Ishikawa (cell line): ENCODE measurements around the gene SLC25A33.

ENCODE experiments used
- EP300 ChIP-seq: IDR thresholded peaks from 2 replicates; pipeline ENCODE4 v1.6.1; 2012; ENCODE audit warnings: borderline replicate concordance
- TAF1 ChIP-seq: IDR thresholded peaks from 2 replicates; pipeline ENCODE4 v1.6.1; 2012; ENCODE audit warnings: low read depth, mild to moderate bottlenecking

DNA sequence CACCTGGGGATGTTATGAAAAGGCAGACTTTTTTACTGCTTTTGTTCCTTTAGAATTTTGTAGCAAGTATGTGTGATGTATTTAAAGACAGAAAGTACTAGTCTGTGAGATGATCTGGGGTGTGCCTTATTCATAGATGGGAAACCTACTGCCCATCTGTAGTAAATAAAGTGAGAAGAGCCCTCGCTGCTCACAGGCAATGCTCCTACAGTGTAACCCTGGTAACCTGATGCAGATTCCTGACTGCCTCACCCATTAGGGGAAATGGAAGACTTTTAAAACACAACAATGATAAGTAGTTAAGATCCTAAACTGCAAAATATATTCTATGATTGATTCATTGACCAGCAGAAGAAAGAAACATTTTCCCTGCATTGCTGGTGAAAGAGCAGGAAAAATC lies 30.0 kb downstream of the SLC25A33 start:
- no peak for TF ChIP-seq EP300
- no peak for TF ChIP-seq TAF1
